GM21529 (cell line): ENCODE measurements around the gene RNF175.
A peak's percentile ranks its signal among the peaks of the same experiment; 100 is the strongest.
"Not testable (repeated sequence)": the region's sequence is repeated elsewhere in the genome, so short reads cannot be mapped to it uniquely, and the experiment has no call there.

Experiments used
- ATAC-seq: cut with Tn5 transposase; IDR thresholded peaks from one replicate; pipeline ENCODE4 v1.9.1; 2021; ENCODE audit not compliant: unreplicated experiment

RNF175 gene

DNA sequence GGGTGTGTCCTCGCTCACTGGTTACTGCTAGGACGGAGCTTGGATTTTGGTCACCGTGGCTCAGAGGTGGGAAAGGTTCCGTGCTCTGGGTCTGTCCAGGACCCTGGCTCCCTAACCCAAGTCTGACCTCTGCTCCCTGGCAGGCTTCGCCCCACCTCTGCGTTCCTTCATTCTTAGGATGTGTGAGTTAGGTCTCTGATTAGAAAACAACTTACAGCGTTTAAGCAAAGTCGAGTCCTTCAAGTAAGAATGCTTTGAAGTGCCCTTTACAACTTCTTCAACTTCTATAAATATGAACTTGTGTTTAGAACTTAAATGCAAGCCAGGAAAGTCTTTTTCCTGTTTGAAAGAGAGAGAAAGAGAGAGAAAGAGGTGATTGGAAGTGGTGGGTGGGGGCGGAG lies 74.9 kb downstream of the RNF175 start:
- ATAC-seq, result no peak

DNA sequence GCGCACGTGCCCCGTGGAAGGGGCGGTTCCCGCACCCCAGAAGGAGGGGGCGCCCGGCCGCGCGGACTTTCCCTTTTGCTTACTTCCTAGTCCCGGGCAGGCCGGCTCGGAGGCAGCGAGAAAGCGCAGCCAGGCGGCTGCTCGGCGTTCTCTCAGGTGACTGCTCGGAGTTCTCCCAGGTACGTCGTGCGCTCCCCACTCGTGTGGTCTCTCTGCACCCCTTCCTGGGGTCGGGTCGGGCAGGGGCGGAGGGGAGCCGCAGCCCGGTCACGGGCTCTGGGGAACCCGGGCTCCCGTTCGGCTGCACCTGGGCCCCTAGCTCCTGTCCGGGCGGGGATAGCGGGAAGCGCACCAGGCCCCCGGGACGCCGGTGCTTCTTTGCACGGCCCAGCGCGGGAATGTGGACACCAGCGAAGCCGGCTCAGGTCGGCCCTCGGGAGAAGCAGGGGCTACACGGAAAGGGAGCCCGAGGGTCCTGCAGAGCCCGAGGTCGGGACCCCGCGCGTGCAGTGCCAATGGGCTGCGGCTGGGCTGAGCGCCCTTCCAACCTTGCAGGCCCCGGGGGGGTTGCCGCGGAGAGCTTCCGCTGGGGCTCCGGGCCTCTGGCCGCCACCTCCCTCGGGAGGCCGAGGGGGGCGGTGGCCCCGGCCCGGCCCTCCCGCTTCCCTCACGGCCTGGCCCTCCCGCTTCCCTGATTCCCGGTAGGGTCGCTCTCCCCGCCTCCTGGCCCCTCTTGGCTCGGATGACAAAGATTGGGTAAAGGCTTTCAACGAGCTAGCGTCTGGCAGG lies 75.4 kb downstream of the RNF175 start, which contains the start of gene TLR2:
TSS of gene TLR2 (plus strand) at position 99 of the 789 bp plus-strand sequence. CDS start 18,628 bp downstream, outside the sequence.
- peak; percentile 96 for ATAC-seq

DNA sequence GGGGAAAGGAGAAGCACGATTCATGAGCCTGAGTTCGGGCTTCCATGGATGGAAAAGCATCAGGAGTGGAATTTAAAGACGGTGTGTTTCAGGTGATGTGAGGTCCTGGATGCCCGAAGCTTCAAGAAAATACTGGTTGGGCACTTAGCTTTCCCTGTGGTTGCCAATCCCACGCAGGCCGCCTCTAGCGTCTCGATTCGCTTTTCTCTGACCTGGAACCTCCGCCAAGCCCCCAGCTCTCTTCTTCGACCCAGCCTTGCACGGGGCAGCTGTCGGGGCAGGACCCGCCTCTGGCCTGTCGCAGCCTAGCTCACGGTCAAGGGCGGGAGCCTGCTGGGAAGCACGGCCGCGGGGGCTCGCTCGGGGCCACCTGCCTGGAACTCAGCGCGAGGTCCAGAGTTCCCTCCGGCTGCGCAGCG lies 76.1 kb downstream of the RNF175 start:
- no peak for ATAC-seq

DNA sequence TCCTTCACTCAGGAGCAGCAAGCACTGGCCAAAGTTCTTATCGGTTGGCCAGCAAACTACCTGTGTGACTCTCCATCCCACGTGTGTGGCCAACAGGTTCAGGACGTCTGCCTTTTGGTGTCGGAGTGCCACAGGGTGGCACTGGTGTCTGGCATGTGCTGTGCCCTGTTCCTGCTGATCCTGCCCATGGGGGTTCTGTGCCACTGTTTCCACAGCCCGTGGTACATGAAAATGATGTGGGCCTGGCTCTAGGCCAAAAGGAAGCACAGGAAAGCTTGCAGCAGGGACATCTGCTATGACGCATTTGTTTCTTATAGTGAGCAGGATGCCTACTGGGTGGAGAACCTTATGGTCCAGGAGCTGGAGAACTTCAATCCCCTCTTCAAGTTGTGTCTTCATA lies 80.3 kb downstream of the RNF175 start:
- ATAC-seq, result no peak

DNA sequence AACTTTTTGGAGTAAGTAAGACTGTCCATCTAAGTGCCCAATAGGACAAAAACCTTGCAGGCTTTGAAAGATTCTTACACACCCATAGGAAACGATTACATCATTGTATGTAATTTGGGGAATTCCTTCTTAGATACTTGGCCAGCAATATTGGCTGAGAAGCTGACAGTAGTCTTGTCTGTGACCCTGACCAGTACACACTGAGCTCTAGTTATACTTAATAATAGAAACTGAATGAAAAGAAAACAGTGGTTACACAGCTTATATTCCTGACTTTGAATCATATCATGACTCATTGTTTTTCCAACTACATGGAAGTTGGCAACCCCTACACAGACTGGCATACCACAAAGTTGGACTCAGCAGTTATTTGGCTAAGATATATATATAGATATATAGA lies 82.8 kb downstream of the RNF175 start:
- no peak for ATAC-seq

DNA sequence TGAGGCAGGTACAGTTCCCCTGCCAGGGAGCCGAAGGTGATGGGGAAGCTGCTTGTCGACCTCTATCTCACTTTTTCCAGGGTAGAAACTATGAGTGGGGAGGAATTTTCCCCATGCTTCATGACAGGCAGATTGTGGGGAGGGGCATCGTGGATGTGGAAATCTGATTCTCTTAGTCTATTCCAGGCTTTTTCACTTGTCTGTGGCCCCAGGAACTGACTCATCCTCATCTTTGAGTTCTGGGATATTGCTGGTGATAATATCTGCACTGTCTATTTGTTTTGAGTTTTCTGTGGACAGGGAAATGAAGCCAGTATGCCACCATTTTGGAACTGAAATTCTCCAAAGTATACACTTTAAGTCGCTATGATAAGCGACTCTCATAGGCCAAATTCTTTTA lies 83.3 kb downstream of the RNF175 start:
- no peak for ATAC-seq

DNA sequence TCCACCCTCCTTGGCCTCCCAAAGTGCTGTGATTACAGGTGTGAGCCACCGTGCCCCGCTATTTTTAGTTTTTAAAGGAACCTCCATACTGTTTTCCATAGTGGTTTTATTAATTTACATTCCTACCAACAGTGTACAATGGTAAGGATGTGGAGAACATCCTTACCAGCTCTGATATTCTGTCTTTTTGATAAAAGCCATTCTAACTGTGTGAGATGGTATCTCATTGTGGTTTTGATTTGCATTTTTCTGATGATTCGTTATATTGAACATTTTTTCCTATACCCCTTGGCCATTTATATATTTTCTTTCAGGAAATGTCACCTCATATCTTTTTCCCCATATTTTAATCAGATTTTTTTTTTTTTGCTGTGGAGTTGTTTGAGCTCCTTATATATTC lies 90.0 kb downstream of the RNF175 start:
- ATAC-seq, result no peak

DNA sequence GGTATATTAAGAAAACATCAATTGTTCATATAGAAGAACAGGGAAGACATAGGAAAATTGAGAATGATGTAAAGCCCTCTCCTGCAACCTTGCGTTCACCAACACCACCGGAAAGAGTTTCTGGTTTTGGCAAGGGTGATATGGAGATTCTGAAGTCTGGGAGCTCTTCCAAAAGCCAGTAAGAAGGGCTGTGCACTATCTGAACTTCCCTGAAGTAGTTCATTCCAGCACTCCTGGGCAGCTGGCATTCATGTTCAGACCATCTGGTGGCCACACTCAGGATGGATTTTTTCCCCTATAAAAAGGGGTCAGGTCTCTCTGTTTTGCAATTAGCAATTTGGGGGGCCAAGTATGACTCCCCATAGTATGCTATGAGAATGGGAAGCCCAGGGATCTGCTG lies 91.2 kb downstream of the RNF175 start:
- ATAC-seq, result no peak

DNA sequence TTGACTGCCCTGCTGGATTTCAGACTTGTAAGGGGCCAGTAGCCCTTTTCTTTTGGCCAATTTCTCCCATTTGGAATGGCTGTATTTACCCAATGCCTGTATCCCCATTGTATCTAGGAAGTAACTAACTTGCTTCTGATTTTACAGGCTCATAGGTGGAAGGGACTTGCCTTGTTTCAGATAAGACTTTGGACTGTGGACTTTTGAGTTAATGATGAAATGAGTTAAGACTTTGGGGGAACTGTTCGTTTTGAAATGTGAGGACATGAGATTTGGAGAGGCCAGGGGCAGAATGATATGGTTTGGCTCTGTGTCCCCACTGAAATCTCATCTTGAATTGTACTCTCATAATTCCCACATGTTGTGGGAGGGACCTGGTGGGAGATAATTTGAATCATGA lies 93.3 kb downstream of the RNF175 start:
- ATAC-seq, result not testable (repeated sequence)

DNA sequence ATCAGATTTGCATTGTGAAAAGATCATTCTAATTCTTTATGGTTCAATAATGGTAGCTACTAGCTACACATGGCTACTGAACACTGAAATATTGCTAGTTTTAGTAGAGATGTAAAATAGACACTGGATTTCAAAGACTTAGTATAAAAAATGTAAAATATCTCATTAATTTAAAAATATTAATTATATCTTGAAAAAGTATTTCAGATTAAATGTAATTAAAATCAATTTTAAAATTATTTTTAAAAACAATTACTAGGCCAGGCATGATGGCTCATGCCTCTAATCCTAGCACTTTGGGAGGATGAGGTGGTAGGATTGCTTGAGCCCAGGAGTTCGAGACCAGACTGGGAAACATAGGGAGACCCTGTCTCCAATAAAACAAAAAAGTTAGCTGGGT lies 96.2 kb downstream of the RNF175 start:
- no peak for ATAC-seq

DNA sequence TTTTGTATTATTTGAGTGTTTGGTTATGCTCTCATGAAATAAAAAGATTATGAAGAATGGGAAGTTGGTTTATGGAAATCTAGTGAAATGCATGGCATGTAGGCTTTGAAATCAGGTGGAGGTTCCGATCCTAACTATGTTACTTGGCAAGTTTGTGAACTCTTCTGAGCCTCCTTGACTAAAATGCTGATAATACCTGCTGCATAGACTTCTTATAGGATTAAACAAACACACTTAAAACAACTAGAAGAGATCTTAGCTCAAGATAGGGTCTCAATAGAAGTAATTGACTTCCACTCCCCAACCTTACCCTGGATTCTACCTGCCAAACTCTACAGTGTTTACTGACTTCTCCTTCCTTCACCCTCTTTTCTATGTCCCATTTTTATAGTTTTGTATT lies 97.9 kb downstream of the RNF175 start:
- no peak for ATAC-seq

DNA sequence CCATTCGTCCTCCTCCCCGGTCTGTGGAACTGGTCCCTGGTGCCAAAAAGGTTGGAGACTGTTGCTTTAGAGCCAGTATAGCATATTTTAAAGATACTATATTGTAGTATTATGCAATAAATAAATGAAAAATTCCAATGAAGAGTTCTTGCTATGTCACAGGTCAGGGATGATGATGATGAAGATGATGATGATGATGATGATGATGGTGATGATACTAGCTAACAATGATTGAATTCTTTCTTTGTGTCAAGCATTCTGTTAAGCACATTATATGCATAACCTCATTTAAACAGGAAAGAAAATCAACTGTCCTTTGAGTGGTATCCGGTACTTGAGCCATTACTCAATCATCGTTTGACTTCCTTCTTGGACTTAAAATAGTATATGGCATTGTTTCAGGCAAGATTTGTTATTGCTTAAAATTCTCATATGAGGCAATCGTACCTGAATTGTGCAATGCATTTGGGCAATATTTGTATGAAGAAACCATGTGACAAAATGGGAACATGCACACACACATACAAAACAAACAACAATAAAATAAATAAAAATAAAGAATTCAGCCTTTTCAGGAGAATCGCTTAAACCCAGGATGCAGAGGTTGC lies 98.5 kb downstream of the RNF175 start:
- ATAC-seq, result no peak
